ENCODE measurements around the gene AIMP1. TPM values are rescaled to one million over a fixed set of nuclear protein-coding genes. Genes with fewer than 3 reads are reported as not detected.

AIMP1 gene
- polyA plus RNA-seq, 4 donors = 34.4 to 59.7 (median 37.4) TPM

DNA sequence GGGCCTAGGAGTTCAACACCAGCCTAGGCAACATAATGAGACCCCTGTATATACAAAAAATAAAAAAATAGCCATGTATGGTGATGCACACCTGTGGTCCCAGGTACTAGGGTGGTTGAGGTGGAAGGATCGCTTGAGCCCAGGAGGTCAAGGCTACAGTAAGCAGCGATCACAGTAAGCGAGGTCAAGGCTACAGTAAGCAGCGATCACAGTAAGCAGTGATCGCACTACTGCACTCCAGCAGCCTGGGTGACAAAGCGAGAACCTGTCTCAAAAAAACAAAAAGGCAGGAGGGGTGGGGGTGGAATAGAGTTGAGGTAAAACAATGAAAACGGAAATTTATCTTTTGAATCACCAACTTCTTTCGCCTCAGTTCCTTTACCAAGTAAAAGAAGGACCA is 29.7 kb upstream of the AIMP1 start:
- FAIRE-seq (no peak), DNase-seq (no peak)
- no peaks in the 10 kb centered on the region for H3K9me3 ChIP-seq (ENCODE audit: control insufficient read depth in 2 of 2, insufficient read depth in 1 of 2, low read depth in 1 of 2, low read length in 1 of 2)
- 95 to 99% (median 97%) methylated on average over 8 of the region's 8 CpGs for whole genome bisulfite sequencing, 3 donors
- no peak overlapping the region for H3K4me3 ChIP-seq (ENCODE audit: low read depth in 1 of 3, low read length in 3 of 3)
- H3K27me3 ChIP-seq (ENCODE audit: control insufficient read depth in 3 of 3, insufficient read depth in 3 of 3, low read length in 3 of 3) = no peaks in the 10 kb centered on the region
- H3K36me3 ChIP-seq (ENCODE audit: control insufficient read depth in 3 of 3, insufficient read depth in 2 of 3, low read depth in 1 of 3, low read length in 3 of 3) = peaks cover 0 to 12% (median 8%) of the 10 kb centered on the region in 3 donors
- H3K4me1 ChIP-seq (ENCODE audit: control insufficient read depth in 3 of 3, insufficient read depth in 2 of 3, low read depth in 1 of 3, low read length in 2 of 3) = peaks cover 0 to 2% (median 0%) of the 10 kb centered on the region in 3 donors
- no peak overlapping the region for H3K27ac ChIP-seq (ENCODE audit: low read depth in 1 of 3, low read length in 2 of 3)

DNA sequence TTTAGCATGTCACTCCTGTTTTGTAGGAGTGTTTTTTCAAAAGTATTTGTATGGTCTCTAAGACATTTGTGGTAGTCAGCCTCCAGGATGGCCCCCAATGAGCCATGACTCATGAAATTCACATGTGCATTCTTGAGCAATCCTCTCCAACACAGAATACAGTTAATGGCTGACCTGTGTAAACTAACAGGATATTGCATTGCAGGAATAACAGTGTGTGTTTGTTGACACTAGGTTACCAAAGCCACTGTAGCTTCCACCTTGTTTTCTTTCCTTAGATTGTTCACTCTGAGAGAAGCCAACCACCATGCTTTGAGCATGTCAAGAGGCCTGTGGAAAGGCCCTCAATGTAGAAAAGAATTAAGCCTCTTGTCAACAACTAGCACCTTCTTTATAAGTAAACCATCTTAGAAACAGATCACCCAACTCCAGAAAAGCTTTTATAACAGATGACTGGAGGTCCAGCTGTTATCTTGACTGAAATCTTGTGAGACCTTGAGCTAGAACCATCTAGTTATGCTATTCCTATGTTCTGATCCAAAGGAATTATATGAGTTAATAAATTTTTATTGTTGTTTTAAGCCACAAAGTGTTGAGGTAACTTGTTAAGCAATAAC is 28.9 kb upstream of the AIMP1 start:
- peak; percentile 3 to 82 for DNase-seq

DNA sequence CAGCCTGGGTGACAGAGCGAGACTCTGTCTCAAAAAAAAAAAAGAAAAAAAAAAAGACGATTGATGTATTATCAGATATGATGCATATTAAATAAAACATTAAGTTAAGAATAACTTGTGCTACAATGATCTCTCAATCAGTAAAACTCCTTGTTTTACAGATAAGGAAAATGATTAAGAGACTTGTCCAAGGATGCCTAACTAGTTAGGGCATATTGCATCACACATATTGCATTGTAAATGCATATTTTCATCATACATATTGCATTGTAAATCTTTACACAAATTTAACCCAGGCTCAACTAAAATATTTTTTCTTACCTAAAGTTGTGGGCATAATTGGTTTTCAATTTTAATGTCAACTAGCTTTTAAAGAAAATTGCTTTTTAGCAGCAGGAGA is 26.6 kb upstream of the AIMP1 start:
- Histone ChIP-seq H3K4me1 (ENCODE audit: control insufficient read depth in 3 of 3, insufficient read depth in 2 of 3, low read depth in 1 of 3, low read length in 2 of 3) (peaks cover 0 to 2% (median 0%) of the 10 kb centered on the region in 3 donors), H3K9me3 (ENCODE audit: control insufficient read depth in 2 of 2, insufficient read depth in 1 of 2, low read depth in 1 of 2, low read length in 1 of 2) (no peaks in the 10 kb centered on the region), H3K4me3 (ENCODE audit: low read depth in 1 of 3, low read length in 3 of 3) (no peak overlapping the region), H3K27ac (ENCODE audit: low read depth in 1 of 3, low read length in 2 of 3) (no peak overlapping the region), H3K27me3 (ENCODE audit: control insufficient read depth in 3 of 3, insufficient read depth in 3 of 3, low read length in 3 of 3) (no peaks in the 10 kb centered on the region), H3K36me3 (ENCODE audit: control insufficient read depth in 3 of 3, insufficient read depth in 2 of 3, low read depth in 1 of 3, low read length in 3 of 3) (peaks cover 2 to 20% (median 10%) of the 10 kb centered on the region in 3 donors)
- DNase-seq (no peak), FAIRE-seq (no peak)
- 81 to 90% (median 86%) methylated on average over 2 of the region's 2 CpGs for WGBS, 3 donors

More for the DNA sequence above, 28.9 kb upstream of the AIMP1 start:
- Histone ChIP-seq H3K36me3 (ENCODE audit: control insufficient read depth in 3 of 3, insufficient read depth in 2 of 3, low read depth in 1 of 3, low read length in 3 of 3) (peaks cover 0 to 12% (median 9%) of the 10 kb centered on the region in 3 donors), H3K4me1 (ENCODE audit: control insufficient read depth in 3 of 3, insufficient read depth in 2 of 3, low read depth in 1 of 3, low read length in 2 of 3) (peaks cover 0 to 2% (median 0%) of the 10 kb centered on the region in 3 donors), H3K4me3 (ENCODE audit: low read depth in 1 of 3, low read length in 3 of 3) (no peak overlapping the region), H3K27me3 (ENCODE audit: control insufficient read depth in 3 of 3, insufficient read depth in 3 of 3, low read length in 3 of 3) (no peaks in the 10 kb centered on the region), H3K9me3 (ENCODE audit: control insufficient read depth in 2 of 2, insufficient read depth in 1 of 2, low read depth in 1 of 2, low read length in 1 of 2) (no peaks in the 10 kb centered on the region), H3K27ac (ENCODE audit: low read depth in 1 of 3, low read length in 2 of 3) (peak overlapping the region in 1 of 3 donors; percentile 42)
- no peak for FAIRE-seq

DNA sequence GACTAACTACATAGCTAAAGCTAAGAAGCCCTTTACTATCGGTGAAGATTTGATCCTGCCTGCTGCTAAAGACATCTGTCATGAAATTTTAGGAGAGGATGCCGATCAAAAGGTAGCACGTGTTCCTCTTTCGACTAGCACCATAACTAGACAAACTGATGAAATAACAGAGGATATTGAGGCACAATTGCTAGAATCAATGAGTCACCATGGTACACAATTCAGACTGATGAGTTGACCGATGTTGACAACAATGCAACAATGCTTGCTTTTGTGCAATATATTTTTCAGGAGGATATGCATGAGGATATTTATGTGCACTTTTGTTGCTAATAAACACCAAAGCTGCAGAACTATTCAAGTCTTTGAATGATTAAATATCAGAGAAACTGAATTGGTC is 24.7 kb upstream of the AIMP1 start:
- Histone ChIP-seq H3K4me3 (ENCODE audit: low read depth in 1 of 3, low read length in 3 of 3) (no peak overlapping the region), H3K36me3 (ENCODE audit: control insufficient read depth in 3 of 3, insufficient read depth in 2 of 3, low read depth in 1 of 3, low read length in 3 of 3) (peaks cover 2 to 16% (median 10%) of the 10 kb centered on the region in 3 donors), H3K27ac (ENCODE audit: low read depth in 1 of 3, low read length in 2 of 3) (no peak overlapping the region), H3K27me3 (ENCODE audit: control insufficient read depth in 3 of 3, insufficient read depth in 3 of 3, low read length in 3 of 3) (no peaks in the 10 kb centered on the region), H3K9me3 (ENCODE audit: control insufficient read depth in 2 of 2, insufficient read depth in 1 of 2, low read depth in 1 of 2, low read length in 1 of 2) (no peaks in the 10 kb centered on the region), H3K4me1 (ENCODE audit: control insufficient read depth in 3 of 3, insufficient read depth in 2 of 3, low read depth in 1 of 3, low read length in 2 of 3) (no peaks in the 10 kb centered on the region)
- no peak for FAIRE-seq
- no peak for DNase-seq
- 96 to 99% (median 98%) methylated on average over 5 of the region's 5 CpGs for WGBS, 3 donors

DNA sequence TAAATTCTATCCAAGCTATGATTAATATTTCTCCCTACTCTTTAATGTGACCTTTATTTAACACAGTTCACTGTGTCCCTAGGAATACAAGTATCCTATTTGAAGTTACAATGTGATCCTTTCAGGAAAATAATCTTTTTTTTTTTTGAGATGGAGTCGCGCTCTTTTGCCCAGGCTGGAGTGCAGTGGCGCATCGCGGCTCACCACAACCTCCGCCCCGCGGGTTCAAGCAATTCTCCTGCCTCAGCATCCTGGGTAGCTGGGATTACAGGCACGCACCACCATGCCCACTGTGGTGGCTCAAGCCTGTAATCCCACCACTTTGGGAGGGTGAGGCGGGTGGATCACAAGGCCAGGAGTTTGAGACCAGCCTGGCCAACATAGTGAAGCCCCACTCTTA is 22.3 kb upstream of the AIMP1 start:
- no peak for DNase-seq
- no peaks in the 10 kb centered on the region for H3K27me3 ChIP-seq (ENCODE audit: control insufficient read depth in 3 of 3, insufficient read depth in 3 of 3, low read length in 3 of 3)
- no peak for FAIRE-seq
- no peak overlapping the region for H3K27ac ChIP-seq (ENCODE audit: low read depth in 1 of 3, low read length in 2 of 3)
- no peak overlapping the region for H3K4me3 ChIP-seq (ENCODE audit: low read depth in 1 of 3, low read length in 3 of 3)
- no peaks in the 10 kb centered on the region for H3K9me3 ChIP-seq (ENCODE audit: control insufficient read depth in 2 of 2, insufficient read depth in 1 of 2, low read depth in 1 of 2, low read length in 1 of 2)
- WGBS, 3 donors = 97 to 98% (median 98%) methylated on average over 10 of the region's 10 CpGs
- peaks cover 2 to 12% (median 10%) of the 10 kb centered on the region in 3 donors for H3K36me3 ChIP-seq (ENCODE audit: control insufficient read depth in 3 of 3, insufficient read depth in 2 of 3, low read depth in 1 of 3, low read length in 3 of 3)
- no peaks in the 10 kb centered on the region for H3K4me1 ChIP-seq (ENCODE audit: control insufficient read depth in 3 of 3, insufficient read depth in 2 of 3, low read depth in 1 of 3, low read length in 2 of 3)

DNA sequence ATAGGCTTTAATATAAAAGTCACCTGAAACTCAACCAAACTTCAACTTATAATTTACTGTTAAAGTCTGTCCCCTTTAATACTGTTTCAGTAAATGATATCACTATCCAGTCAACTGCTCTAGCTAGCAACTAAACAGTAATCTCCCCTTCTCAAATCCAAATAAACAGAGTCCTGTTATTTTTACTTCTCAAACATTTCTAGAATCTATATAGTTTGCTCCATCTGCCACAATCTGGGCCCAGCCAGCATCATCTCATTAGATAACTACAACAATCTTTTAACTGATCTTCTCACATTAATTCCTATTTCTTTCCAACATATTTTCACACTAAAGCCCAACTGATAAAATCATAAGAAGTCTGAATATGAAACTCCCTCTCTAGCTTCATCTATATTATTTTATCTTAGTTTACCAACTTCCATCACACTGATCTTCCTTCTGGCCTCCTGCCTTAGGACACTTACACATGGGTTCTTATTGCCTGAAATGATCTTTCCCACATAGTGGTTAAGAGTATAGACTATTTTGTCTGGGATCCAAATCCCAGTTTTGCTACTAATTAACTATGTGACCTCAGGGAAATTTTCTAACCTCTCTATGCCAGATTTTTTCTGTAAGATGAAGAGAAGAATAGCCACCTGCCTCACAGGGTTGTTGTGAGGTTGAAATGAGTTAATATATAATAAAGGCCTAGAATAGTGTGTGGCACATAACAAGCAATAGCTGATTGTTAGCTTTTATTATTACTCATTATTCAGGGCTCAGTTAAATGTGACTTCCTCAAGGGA is 18.9 kb upstream of the AIMP1 start:
- no peak for FAIRE-seq
- no peaks in the 10 kb centered on the region for H3K9me3 ChIP-seq (ENCODE audit: control insufficient read depth in 2 of 2, insufficient read depth in 1 of 2, low read depth in 1 of 2, low read length in 1 of 2)
- H3K4me1 ChIP-seq (ENCODE audit: control insufficient read depth in 3 of 3, insufficient read depth in 2 of 3, low read depth in 1 of 3, low read length in 2 of 3) = no peaks in the 10 kb centered on the region
- H3K27ac ChIP-seq (ENCODE audit: low read depth in 1 of 3, low read length in 2 of 3) = no peak overlapping the region
- peaks cover 2 to 12% (median 3%) of the 10 kb centered on the region in 3 donors for H3K36me3 ChIP-seq (ENCODE audit: control insufficient read depth in 3 of 3, insufficient read depth in 2 of 3, low read depth in 1 of 3, low read length in 3 of 3)
- no peak overlapping the region for H3K4me3 ChIP-seq (ENCODE audit: low read depth in 1 of 3, low read length in 3 of 3)
- H3K27me3 ChIP-seq (ENCODE audit: control insufficient read depth in 3 of 3, insufficient read depth in 3 of 3, low read length in 3 of 3) = no peaks in the 10 kb centered on the region
- no peak for DNase-seq

DNA sequence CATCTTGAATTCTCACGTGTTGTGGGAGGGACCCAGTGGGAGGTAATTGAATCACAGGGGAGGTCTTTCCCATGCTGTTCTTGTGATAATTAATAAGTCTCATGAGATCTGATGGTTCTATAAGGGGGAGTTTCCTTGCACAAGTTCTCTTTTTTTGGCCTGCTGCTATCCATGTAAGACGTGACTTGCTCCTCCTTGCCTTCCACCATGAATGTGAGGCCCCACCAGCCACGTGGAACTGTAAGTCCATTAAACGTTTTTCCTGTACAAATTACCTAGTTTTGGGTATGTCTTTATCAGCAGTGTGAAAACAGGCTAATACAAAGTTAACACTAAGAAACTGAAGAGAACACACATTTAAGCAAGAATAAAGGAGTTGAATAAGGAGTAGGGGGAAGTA is 16.4 kb upstream of the AIMP1 start:
- H3K36me3 ChIP-seq (ENCODE audit: control insufficient read depth in 3 of 3, insufficient read depth in 2 of 3, low read depth in 1 of 3, low read length in 3 of 3) = peaks cover 0 to 4% (median 0%) of the 10 kb centered on the region in 3 donors
- H3K4me3 ChIP-seq (ENCODE audit: low read depth in 1 of 3, low read length in 3 of 3) = no peak overlapping the region
- no peak for DNase-seq
- no peaks in the 10 kb centered on the region for H3K4me1 ChIP-seq (ENCODE audit: control insufficient read depth in 3 of 3, insufficient read depth in 2 of 3, low read depth in 1 of 3, low read length in 2 of 3)
- 88 to 92% (median 89%) methylated on average over 4 of the region's 4 CpGs for WGBS, 3 donors
- H3K27ac ChIP-seq (ENCODE audit: low read depth in 1 of 3, low read length in 2 of 3) = no peak overlapping the region
- no peaks in the 10 kb centered on the region for H3K9me3 ChIP-seq (ENCODE audit: control insufficient read depth in 2 of 2, insufficient read depth in 1 of 2, low read depth in 1 of 2, low read length in 1 of 2)
- H3K27me3 ChIP-seq (ENCODE audit: control insufficient read depth in 3 of 3, insufficient read depth in 3 of 3, low read length in 3 of 3) = no peaks in the 10 kb centered on the region
- no peak for FAIRE-seq

DNA sequence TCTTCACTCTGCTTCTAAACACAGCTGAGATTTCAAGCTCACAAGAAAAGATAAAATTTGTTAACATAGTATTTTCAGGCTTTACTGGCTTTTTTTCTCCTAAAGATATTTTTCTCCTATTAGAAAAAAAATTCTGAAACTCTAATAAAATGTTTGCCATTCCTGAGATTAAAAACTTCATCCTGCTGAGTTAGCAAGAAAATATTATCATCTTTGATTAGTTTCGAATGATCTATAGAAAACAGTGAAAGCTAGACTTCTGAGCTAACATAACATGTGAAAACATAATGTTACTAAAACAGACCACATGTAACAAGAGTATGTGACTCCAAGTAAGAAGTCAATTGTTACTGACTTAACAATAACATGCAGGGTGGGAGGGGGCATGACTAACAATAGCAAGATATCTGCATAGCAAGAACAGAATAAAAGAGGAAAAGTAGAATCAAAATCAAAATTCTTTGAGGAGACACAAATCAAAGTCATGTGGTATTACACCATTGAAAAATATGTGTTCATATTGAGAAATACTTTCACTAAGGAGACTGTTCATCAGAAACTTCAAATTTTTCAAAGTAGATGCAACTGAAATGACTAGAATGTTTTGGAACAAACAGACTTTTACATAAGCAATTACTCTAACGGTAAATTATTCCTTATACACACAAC is 14.8 kb upstream of the AIMP1 start:
- no peaks in the 10 kb centered on the region for H3K4me1 ChIP-seq (ENCODE audit: control insufficient read depth in 3 of 3, insufficient read depth in 2 of 3, low read depth in 1 of 3, low read length in 2 of 3)
- peaks cover 0 to 4% (median 0%) of the 10 kb centered on the region in 3 donors for H3K36me3 ChIP-seq (ENCODE audit: control insufficient read depth in 3 of 3, insufficient read depth in 2 of 3, low read depth in 1 of 3, low read length in 3 of 3)
- FAIRE-seq (peak; percentile 41), DNase-seq (no peak)
- WGBS, 3 donors = 83 to 95% (median 88%) methylated on average over 2 of the region's 2 CpGs
- H3K27ac ChIP-seq (ENCODE audit: low read depth in 1 of 3, low read length in 2 of 3) = no peak overlapping the region
- no peaks in the 10 kb centered on the region for H3K27me3 ChIP-seq (ENCODE audit: control insufficient read depth in 3 of 3, insufficient read depth in 3 of 3, low read length in 3 of 3)
- no peak overlapping the region for H3K4me3 ChIP-seq (ENCODE audit: low read depth in 1 of 3, low read length in 3 of 3)
- no peaks in the 10 kb centered on the region for H3K9me3 ChIP-seq (ENCODE audit: control insufficient read depth in 2 of 2, insufficient read depth in 1 of 2, low read depth in 1 of 2, low read length in 1 of 2)

All from small intestine (tissue), 7 donors.